ENCODE data around the gene RFX8. TPM values are rescaled to one million over a fixed set of nuclear protein-coding genes. Genes with fewer than 3 reads are reported as not detected.

Gene RFX8
- total RNA-seq, 1 experiment from 2014 or later, result 0.77 TPM

DNA sequence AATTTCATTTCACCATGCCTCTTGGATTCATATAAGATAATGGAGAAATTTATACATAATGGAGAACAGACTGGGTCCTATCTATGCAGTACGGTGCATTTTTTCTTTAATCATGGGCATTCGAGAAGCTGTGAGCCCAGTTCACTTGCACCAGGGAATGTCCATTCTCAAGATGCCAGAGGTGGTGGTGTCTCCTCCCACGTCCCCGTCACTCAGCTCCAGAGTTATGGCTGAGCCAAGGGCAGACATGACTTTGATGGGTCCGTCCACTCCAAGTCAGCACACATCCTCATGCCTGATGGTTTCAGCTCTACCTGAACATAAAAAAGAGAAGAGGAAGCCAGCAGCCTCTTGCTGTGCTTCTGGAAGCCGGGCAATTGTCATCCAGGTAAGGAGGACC lies 45.5 kb downstream of the RFX8 start:
- ChIA-PET POLR2A (ENCODE audit: unreplicated experiment) (no interaction called here), CTCF (no interaction called here)
- BruUV-seq (replicated peaks), result no TSS peak
- H3K27ac ChIP-seq (ENCODE audit: low read length), result no peak overlapping the region
- H3K79me2 ChIP-seq (ENCODE audit: low read length), result no peaks in the 10 kb centered on the region
- no peaks in the 10 kb centered on the region for H3K27me3 ChIP-seq (ENCODE audit: low read length)
- H3K9me3 ChIP-seq (ENCODE audit: low read length), result no peaks in the 10 kb centered on the region
- no peak overlapping the region for H2AFZ ChIP-seq (ENCODE audit: low read length)
- H3K9ac ChIP-seq (ENCODE audit: low read length), result no peak overlapping the region
- DNase-seq, result no peak
- no peak for ATAC-seq
- intact Hi-C loops (cut with micrococcal nuclease), result no loop called here
- H3K9me2 ChIP-seq (replicated peaks; ENCODE audit: low read length), result no peaks in the 10 kb centered on the region
- H3K4me1 ChIP-seq (ENCODE audit: insufficient read depth, low read length), result peaks cover 21% of the 10 kb centered on the region
- no peaks in the 10 kb centered on the region for H3F3A ChIP-seq (ENCODE audit: low read length, unreplicated experiment)
- no peaks in the 10 kb centered on the region for H3K36me3 ChIP-seq (ENCODE audit: low read depth, low read length)
- H3K4me3 ChIP-seq (ENCODE audit: low read length), result no peak overlapping the region
- H3K4me2 ChIP-seq (ENCODE audit: low read length), result no peak overlapping the region
- TF ChIP-seq EZH2 (IDR thresholded peaks at IDR 0.05; ENCODE audit: low read length, unreplicated experiment) (no peak), EZH2phosphoT487 (IDR thresholded peaks at IDR 0.05; ENCODE audit: borderline replicate concordance, low read length) (no peak)
- TF ChIP-seq, protein P1, sequence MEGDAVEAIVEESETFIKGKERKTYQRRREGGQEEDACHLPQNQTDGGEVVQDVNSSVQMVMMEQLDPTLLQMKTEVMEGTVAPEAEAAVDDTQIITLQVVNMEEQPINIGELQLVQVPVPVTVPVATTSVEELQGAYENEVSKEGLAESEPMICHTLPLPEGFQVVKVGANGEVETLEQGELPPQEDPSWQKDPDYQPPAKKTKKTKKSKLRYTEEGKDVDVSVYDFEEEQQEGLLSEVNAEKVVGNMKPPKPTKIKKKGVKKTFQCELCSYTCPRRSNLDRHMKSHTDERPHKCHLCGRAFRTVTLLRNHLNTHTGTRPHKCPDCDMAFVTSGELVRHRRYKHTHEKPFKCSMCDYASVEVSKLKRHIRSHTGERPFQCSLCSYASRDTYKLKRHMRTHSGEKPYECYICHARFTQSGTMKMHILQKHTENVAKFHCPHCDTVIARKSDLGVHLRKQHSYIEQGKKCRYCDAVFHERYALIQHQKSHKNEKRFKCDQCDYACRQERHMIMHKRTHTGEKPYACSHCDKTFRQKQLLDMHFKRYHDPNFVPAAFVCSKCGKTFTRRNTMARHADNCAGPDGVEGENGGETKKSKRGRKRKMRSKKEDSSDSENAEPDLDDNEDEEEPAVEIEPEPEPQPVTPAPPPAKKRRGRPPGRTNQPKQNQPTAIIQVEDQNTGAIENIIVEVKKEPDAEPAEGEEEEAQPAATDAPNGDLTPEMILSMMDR (conservative IDR thresholded peaks at IDR 0.05; ENCODE audit: low read depth, low read length), result no peak
- H4K20me1 ChIP-seq (ENCODE audit: low read length), result no peaks in the 10 kb centered on the region

DNA sequence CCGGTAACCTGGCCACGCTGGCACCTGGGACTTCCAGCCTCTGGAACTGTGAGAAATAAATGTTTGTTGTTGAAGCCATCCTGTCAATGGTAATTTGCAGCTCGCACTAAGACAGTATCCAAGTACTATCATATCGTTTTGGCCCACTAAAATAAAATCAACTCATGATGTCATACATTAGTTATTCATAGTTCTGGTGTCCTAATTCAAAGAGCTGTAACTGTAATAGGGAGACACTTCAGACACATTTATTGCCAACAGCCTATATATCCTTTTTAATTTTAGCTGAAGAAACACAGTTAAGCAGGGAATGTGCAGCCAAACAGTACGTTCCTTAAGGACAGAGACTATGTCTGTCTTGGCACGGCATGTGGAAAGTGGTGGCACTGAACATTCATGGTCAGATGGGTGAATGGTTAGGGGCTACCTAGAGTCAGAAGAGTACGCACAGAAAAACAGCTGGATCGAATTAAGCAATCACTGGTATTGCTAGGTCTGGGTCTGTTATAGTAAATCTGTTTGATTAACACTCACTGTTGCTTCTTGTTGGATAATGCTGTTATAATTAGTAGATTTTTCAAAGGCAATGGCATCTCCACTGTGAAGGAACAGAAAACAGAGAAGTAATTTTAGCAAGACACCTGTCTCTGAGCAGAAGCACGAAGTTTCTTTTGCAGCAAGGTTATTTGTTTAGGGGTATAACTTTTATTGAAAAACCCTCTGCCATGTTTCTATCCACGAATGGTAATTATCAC lies 46.3 kb downstream of the RFX8 start:
- no peak overlapping the region for H3K4me3 ChIP-seq (ENCODE audit: low read length)
- ATAC-seq, result no peak
- H2AFZ ChIP-seq (ENCODE audit: low read length), result no peak overlapping the region
- intact Hi-C loops (cut with micrococcal nuclease), result no loop called here
- H3K79me2 ChIP-seq (ENCODE audit: low read length), result no peaks in the 10 kb centered on the region
- ChIA-PET POLR2A (ENCODE audit: unreplicated experiment) (no interaction called here), CTCF (no interaction called here)
- H3K9me2 ChIP-seq (replicated peaks; ENCODE audit: low read length), result no peaks in the 10 kb centered on the region
- no peaks in the 10 kb centered on the region for H3K36me3 ChIP-seq (ENCODE audit: low read depth, low read length)
- no peak overlapping the region for H3K27ac ChIP-seq (ENCODE audit: low read length)
- H3K9ac ChIP-seq (ENCODE audit: low read length), result no peak overlapping the region
- no peak for TF ChIP-seq EZH2 (IDR thresholded peaks at IDR 0.05; ENCODE audit: low read length, unreplicated experiment)
- TF ChIP-seq EZH2phosphoT487 (IDR thresholded peaks at IDR 0.05; ENCODE audit: borderline replicate concordance, low read length), result no peak
- TF ChIP-seq, protein P1 (conservative IDR thresholded peaks at IDR 0.05; ENCODE audit: low read depth, low read length), result no peak
- no TSS peak for BruUV-seq (replicated peaks)
- H3K27me3 ChIP-seq (ENCODE audit: low read length), result no peaks in the 10 kb centered on the region
- H3F3A ChIP-seq (ENCODE audit: low read length, unreplicated experiment), result no peaks in the 10 kb centered on the region
- no peak for DNase-seq
- no peaks in the 10 kb centered on the region for H4K20me1 ChIP-seq (ENCODE audit: low read length)
- no peak overlapping the region for H3K4me2 ChIP-seq (ENCODE audit: low read length)
- no peaks in the 10 kb centered on the region for H3K9me3 ChIP-seq (ENCODE audit: low read length)
- H3K4me1 ChIP-seq (ENCODE audit: insufficient read depth, low read length), result peaks cover 20% of the 10 kb centered on the region

DNA sequence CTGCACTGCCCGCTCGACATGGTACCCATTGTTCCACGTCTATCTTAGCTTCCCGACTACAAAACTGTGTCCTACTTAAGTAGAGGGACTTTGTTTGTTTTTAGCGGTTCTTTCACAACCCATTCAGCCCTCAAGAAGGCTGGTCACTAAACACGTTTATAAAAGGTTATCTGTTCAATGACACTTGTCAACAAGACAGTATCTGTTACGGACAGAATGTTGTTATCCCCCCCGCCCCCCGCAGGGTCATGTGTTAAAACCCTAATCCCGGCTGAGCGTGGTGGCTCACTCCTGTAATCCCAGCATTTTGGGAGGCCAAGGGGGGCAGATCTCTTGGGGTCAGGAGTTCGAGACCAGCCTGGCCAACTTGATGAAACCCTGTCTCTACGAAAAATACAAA lies 47.2 kb downstream of the RFX8 start:
- H3K27ac ChIP-seq (ENCODE audit: low read length), result no peak overlapping the region
- H3F3A ChIP-seq (ENCODE audit: low read length, unreplicated experiment), result no peaks in the 10 kb centered on the region
- ATAC-seq (no peak), DNase-seq (no peak)
- H3K36me3 ChIP-seq (ENCODE audit: low read depth, low read length), result no peaks in the 10 kb centered on the region
- H3K4me2 ChIP-seq (ENCODE audit: low read length), result no peak overlapping the region
- H3K4me3 ChIP-seq (ENCODE audit: low read length), result no peak overlapping the region
- intact Hi-C loops (cut with micrococcal nuclease), result no loop called here
- CTCF ChIA-PET, result no interaction called here
- no peaks in the 10 kb centered on the region for H3K9me3 ChIP-seq (ENCODE audit: low read length)
- no peak overlapping the region for H2AFZ ChIP-seq (ENCODE audit: low read length)
- no peaks in the 10 kb centered on the region for H3K27me3 ChIP-seq (ENCODE audit: low read length)
- H3K9me2 ChIP-seq (replicated peaks; ENCODE audit: low read length), result no peaks in the 10 kb centered on the region
- POLR2A ChIA-PET (ENCODE audit: unreplicated experiment), result no interaction called here
- no peaks in the 10 kb centered on the region for H4K20me1 ChIP-seq (ENCODE audit: low read length)
- H3K9ac ChIP-seq (ENCODE audit: low read length), result no peak overlapping the region
- no peaks in the 10 kb centered on the region for H3K79me2 ChIP-seq (ENCODE audit: low read length)
- TF ChIP-seq EZH2 (IDR thresholded peaks at IDR 0.05; ENCODE audit: low read length, unreplicated experiment) (no peak), EZH2phosphoT487 (IDR thresholded peaks at IDR 0.05; ENCODE audit: borderline replicate concordance, low read length) (no peak)
- TF ChIP-seq, protein P1 (conservative IDR thresholded peaks at IDR 0.05; ENCODE audit: low read depth, low read length), result no peak
- no TSS peak for BruUV-seq (replicated peaks)
- H3K4me1 ChIP-seq (ENCODE audit: insufficient read depth, low read length), result peaks cover 12% of the 10 kb centered on the region

Measured in PC-3 (cell line).